K562 (cell line): ENCODE data around the gene ANKMY2. TPM values are rescaled to one million over a fixed set of nuclear protein-coding genes. Genes with fewer than 3 reads are reported as not detected.

Experiments used
- ATAC-seq: fragments of 200-7000 bp; cut with Tn5 transposase; 3 replicates; pipeline ENCODE4 v1.9.1; 2020; ENCODE audit warnings: moderate library complexity
- BruUV-seq: library from RNA; stranded (reverse); fragments of 400-500 nt; replicated peaks from 2 replicates; lab custom pipeline; 2021; lab: Mats Ljungman, UMichigan
- CTCF ChIA-PET: fragments of 300-600 bp; formaldehyde crosslinking; extraction: SDS; loops from one replicate; lab custom pipeline; 2021; ENCODE audit warnings: low intra/inter-chr PET ratio; lab: Yijun Ruan, JAX
- POLR2A ChIA-PET: fragments of 300-600, 350-650 bp; sonication (Branson Sonifier 250); formaldehyde crosslinking; extraction: SDS; loops from one replicate; lab custom pipeline; 2021; ENCODE audit warnings: antibody characterized with exemption, inconsistent platforms; lab: Yijun Ruan, JAX
- DNase-seq, 4 experiments: peaks; one replicate each; pipeline versions ENCODE4 v3.0.0 to v3.0.0-alpha.2; 2011 to 2018; ENCODE audit warnings: low spot score in 3 of 4, mixed read lengths in 3 of 4; ENCODE audit errors: extremely low read depth in 1 of 4
- FAIRE-seq: peaks from 2 replicates; lab custom pipeline; 2011; peaks lifted over from hg19 to GRCh38; lab: Jason Lieb, UNC
- H2AFZ ChIP-seq: 2 replicates; pipeline ENCODE4 v1.6.0; 2011; ENCODE audit warnings: low read depth, low read length, control low read depth, inconsistent platforms
- H3K27ac ChIP-seq: fragments of 200-600 bp; 3 replicates; pipeline ENCODE4 v1.8.0; 2011; ENCODE audit warnings: low read depth, mild to moderate bottlenecking, control low read depth, inconsistent platforms, low read length, moderate library complexity, mixed read lengths; ENCODE audit errors: extremely low read depth
- H3K27me3 ChIP-seq, 2 experiments: fragments of 300-600 bp in 1 of 2; 2 replicates in 1 of 2; 3 replicates in 1 of 2; pipeline versions ENCODE4 v1.6.0 to v1.8.0; 2011; ENCODE audit warnings: inconsistent platforms in 2 of 2, low read length in 2 of 2, mild to moderate bottlenecking in 1 of 2, mixed read lengths in 1 of 2, moderate library complexity in 1 of 2; ENCODE audit not compliant: control insufficient read depth in 2 of 2, insufficient read depth in 2 of 2
- H3K36me3 ChIP-seq: fragments of 300-600 bp; 3 replicates; pipeline ENCODE4 v1.8.0; 2011; ENCODE audit warnings: mild to moderate bottlenecking, low read length, inconsistent platforms; ENCODE audit not compliant: control insufficient read depth, insufficient read depth
- H3K4me1 ChIP-seq, 2 experiments: fragments of 200-600 bp in 1 of 2; replicated peaks in 1 of 2; 2 replicates in 1 of 2; 3 replicates in 1 of 2; pipeline versions ENCODE4 v1.5.1 to v1.8.0; 2011; ENCODE audit warnings: inconsistent platforms in 2 of 2, low read length in 2 of 2, mild to moderate bottlenecking in 1 of 2, mixed read lengths in 1 of 2, moderate library complexity in 1 of 2; ENCODE audit not compliant: control insufficient read depth in 2 of 2, insufficient read depth in 2 of 2
- H3K4me2 ChIP-seq: 2 replicates; pipeline ENCODE4 v1.6.1; 2011; ENCODE audit warnings: low read length, control low read depth, inconsistent platforms, mixed read lengths; ENCODE audit not compliant: insufficient read depth
- H3K4me3 ChIP-seq: fragments of 200-600 bp; sonication (generic), shearing (Covaris generic); 2 replicates; pipeline ENCODE4 v1.5.1; 2016; ENCODE audit warnings: control low read depth, inconsistent platforms
- H3K79me2 ChIP-seq: fragments of 200-600 bp; 3 replicates; pipeline ENCODE4 v1.8.0; 2011; ENCODE audit warnings: low read length, inconsistent platforms; ENCODE audit not compliant: control insufficient read depth, insufficient read depth
- H3K9ac ChIP-seq, 2 experiments: 2 replicates each; pipeline versions ENCODE4 v1.6.0 to v1.6.1; 2011; ENCODE audit warnings: low read depth in 2 of 2, low read length in 2 of 2, control low read depth in 1 of 2, inconsistent platforms in 1 of 2, mild to moderate bottlenecking in 1 of 2, mixed read lengths in 1 of 2; ENCODE audit not compliant: insufficient read depth in 1 of 2
- H3K9me1 ChIP-seq: one replicate; pipeline ENCODE4 v1.6.0; 2011; ENCODE audit warnings: inconsistent platforms, mild to moderate bottlenecking, low read length, moderate library complexity; ENCODE audit not compliant: control insufficient read depth, insufficient read depth
- H3K9me3 ChIP-seq: replicated peaks from 2 replicates; pipeline ENCODE4 v1.5.1; 2011; ENCODE audit warnings: low read depth, low read length, inconsistent platforms; ENCODE audit not compliant: control insufficient read depth, insufficient read depth
- H4K20me1 ChIP-seq: replicated peaks from 2 replicates; pipeline ENCODE4 v1.6.1; 2011; ENCODE audit warnings: low read length, inconsistent platforms, mixed read lengths; ENCODE audit not compliant: control insufficient read depth, insufficient read depth
- HMGN3 ChIP-seq: IDR thresholded peaks from 2 replicates; pipeline ENCODE4 v1.6.1; 2011; ENCODE audit warnings: borderline replicate concordance, low read depth, mild to moderate bottlenecking, mixed read lengths, low read length; ENCODE audit not compliant: insufficient read length; ENCODE audit errors: extremely low read depth
- ILK ChIP-seq: fragments of 450-650 bp; IDR thresholded peaks from 2 replicates; pipeline ENCODE4 v1.6.1; 2016; ENCODE audit warnings: missing genetic modification characterization, low read depth, mild to moderate bottlenecking, missing compliant biosample characterization, moderate library complexity, borderline replicate concordance
- MXI1 ChIP-seq: IDR thresholded peaks from 2 replicates; pipeline ENCODE4 v1.6.1; 2011; ENCODE audit warnings: low read depth, mild to moderate bottlenecking, improper control_type of control experiment, low read length
- POLR2G ChIP-seq: fragments of 200-400 bp; formaldehyde crosslinking; IDR thresholded peaks from 2 replicates; pipeline ENCODE4 v1.6.1; 2017; ENCODE audit warnings: low read depth, mild to moderate bottlenecking, antibody characterized with exemption, low read length, moderate library complexity
- TFE3 ChIP-seq: fragments of 450-650 bp; formaldehyde crosslinking; IDR thresholded peaks from 2 replicates; pipeline ENCODE4 v1.4.0; 2020; ENCODE audit warnings: mild to moderate bottlenecking, mixed read lengths
- THRB ChIP-seq: fragments of 450-650 bp; formaldehyde crosslinking; conservative IDR thresholded peaks from 2 replicates; pipeline ENCODE4 v1.4.0; 2022; ENCODE audit warnings: mild to moderate bottlenecking, missing genetic modification characterization
- ZBED1 ChIP-seq: IDR thresholded peaks from 2 replicates; pipeline ENCODE4 v1.6.1; 2014
- ZNF280B ChIP-seq: fragments of 250-450 bp; sonication (Bioruptor Pico); IDR thresholded peaks from 2 replicates; pipeline ENCODE4 v1.5.1; 2021; ENCODE audit warnings: mild to moderate bottlenecking
- WGBS: fragments of 100-300 bp; shearing (Covaris generic); methylation state at CpG from one replicate; pipeline ENCODE4 v1.1.6; 2016; ENCODE audit warnings: low coverage, mixed read lengths; ENCODE audit not compliant: insufficient coverage; ENCODE audit errors: missing lambda C conversion rate; 5-methylcytosine and 5-hydroxymethylcytosine counted together
- in situ Hi-C: fragments of 300-500 bp; cut with MboI; formaldehyde crosslinking; loops from 4 replicates; pipeline ENCODE4 v1.15.0; 2018; ENCODE audit warnings: inconsistent platforms, mixed read lengths
- intact Hi-C: fragments of 100-400 bp; cut with micrococcal nuclease; formaldehyde crosslinking; loops from 2 replicates; pipeline ENCODE4 v1.14.2; 2022
- polyA plus RNA-seq, 8 experiments: library from polyadenylated mRNA; depleted of rRNA in 4 of 8; stranded (reverse) in 5 of 8; unstranded in 3 of 8; fragments of >200 nt; fragmentation: Nextera tagmentation in 2 of 8; fragmentation: Illumina TruSeq in 1 of 8; extraction: Ambion mirVana in 2 of 8; extraction: Trizol in 1 of 8; gene quantifications; 2 replicates each; pipeline versions ENCODE4 v1.2.1 to v1.2.3, GENCODE V29; 2011 to 2014; ENCODE audit warnings: inconsistent platforms in 1 of 8, missing spikeins in 1 of 8
- total RNA-seq, 7 experiments: library from RNA; depleted of rRNA in 6 of 7; stranded (reverse); fragments of >200 nt in 6 of 7; fragmentation: Illumina TruSeq in 2 of 7; extraction: Trizol in 2 of 7; gene quantifications; 2 replicates each; pipeline versions ENCODE4 v1.2.1 to v1.2.3, GENCODE V29; 2011 to 2021; ENCODE audit warnings: low replicate concordance in 1 of 7

Gene ANKMY2
- total and polyA plus RNA-seq, 9 of the 15 experiments (the other 6 are each of a cell fraction or from before 2014, with no cell fraction given) = 38.9 to 71.5 (median 48.8) TPM

- TF ChIP-seq THRB = no peak
- TF ChIP-seq HMGN3 = no peak
These were observed 49.3 kb upstream of the ANKMY2 start (continued) for GRCh38 chr7:16694806-16695205.

- CTCF ChIA-PET = interaction anchor here (1.2 kb wide), 1 partner anchor 224 kb away, joined by 3 read pairs; no protein-coding TSS in a partner anchor
- Histone ChIP-seq H3K9me1 (no peaks in the 10 kb centered on the region), H3K4me2 (no peak overlapping the region)
- no peak for TF ChIP-seq ILK (tag)
- TF ChIP-seq ZNF280B (CRISPR knock-in tag) = no peak
- no peak for TF ChIP-seq ZBED1
- TF ChIP-seq MXI1 = no peak
- no peak for TF ChIP-seq POLR2G
- TF ChIP-seq TFE3 (CRISPR knock-in tag) = no peak
- TF ChIP-seq, all 486 proteins: peak for 0
- BruUV-seq = no TSS peak
- POLR2A ChIA-PET = interaction anchor here (0.6 kb wide), 1 partner anchor 65 kb away, joined by 3 read pairs; no protein-coding TSS in a partner anchor
- Histone ChIP-seq H3K4me1 (no peaks in the 10 kb centered on the region), H3K79me2 (no peaks in the 10 kb centered on the region), H2AFZ (no peak overlapping the region), H3K36me3 (peaks cover 98% of the 10 kb centered on the region), H3K9ac (no peak overlapping the region), H3K27me3 (no peaks in the 10 kb centered on the region), H4K20me1 (no peaks in the 10 kb centered on the region), H3K9me3 (no peaks in the 10 kb centered on the region), H3K27ac (no peak overlapping the region), H3K4me3 (no peak overlapping the region)
- DNase-seq (no peak), FAIRE-seq (no peak), ATAC-seq (no peak)
- WGBS = 96% methylated on average over 2 of the region's 2 CpGs
- in situ Hi-C loops (no loop called here), intact Hi-C loops (loop anchor here (2.0 to 10.0 kb wide), 2 partner anchors 225 to 579 kb away; no protein-coding TSS in a partner anchor)
These were observed 48.2 kb upstream of the ANKMY2 start for GRCh38 chr7:16693601-16694318.
